GM19023 (cell line): ENCODE results near the gene UQCRC2.
A peak's percentile ranks its signal among the peaks of the same experiment; 100 is the strongest.
"Not testable (repeated sequence)": the region's sequence is repeated elsewhere in the genome, so short reads cannot be mapped to it uniquely, and the experiment has no call there.

Experiments
- ATAC-seq: cut with Tn5 transposase; IDR thresholded peaks from one replicate; pipeline ENCODE4 v1.9.1; 2021; ENCODE audit warnings: mild to moderate bottlenecking, moderate library complexity; ENCODE audit not compliant: unreplicated experiment

The UQCRC2 gene

GRCh38 chr16:21980032-21980431, 26.9 kb downstream of the UQCRC2 start:
- ATAC-seq: no peak

DNA sequence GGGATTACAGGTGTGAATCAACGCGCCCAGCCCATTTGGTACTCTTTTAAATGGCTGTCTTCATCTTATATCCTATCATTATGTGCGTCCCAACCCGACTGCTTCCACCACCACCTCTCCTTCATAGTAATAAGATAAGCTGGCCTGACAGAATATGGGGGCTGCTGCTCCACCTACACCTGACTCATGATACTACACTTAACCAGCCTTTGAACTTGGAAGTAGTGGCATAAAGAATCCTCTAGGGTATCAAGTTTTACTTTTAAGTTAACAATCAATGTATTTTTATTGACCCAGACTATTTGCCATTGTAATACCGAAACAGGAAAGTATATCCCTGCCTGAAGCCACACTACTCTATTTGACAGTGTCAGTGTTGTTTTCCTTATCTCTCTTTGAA, 28.9 kb downstream of the UQCRC2 start:
- ATAC-seq: no peak

DNA sequence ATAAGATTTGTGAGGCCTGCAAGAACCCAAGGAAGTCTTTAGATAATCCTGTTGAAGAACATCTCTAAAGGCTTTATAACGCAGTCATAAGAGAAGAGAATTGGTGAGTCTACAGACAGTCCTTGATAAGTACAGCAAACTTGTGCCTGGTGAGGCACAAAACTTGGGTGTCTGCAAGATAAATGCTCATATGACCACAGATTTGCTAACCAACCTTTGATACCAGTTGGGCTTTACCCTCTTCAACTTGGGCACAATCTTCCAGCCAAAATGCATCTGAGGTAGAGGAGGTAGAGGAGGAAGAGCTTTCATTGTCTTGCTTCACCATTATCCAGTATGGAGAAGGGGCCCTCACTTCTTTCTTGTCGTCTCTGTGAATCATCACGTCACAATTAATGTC, 30.9 kb downstream of the UQCRC2 start:
- no peak for ATAC-seq

GRCh38 chr16:21985524-21985923, 32.4 kb downstream of the UQCRC2 start:
- no peak for ATAC-seq

- no peak for ATAC-seq
Observed at GRCh38 chr16:21986692-21987246, 33.6 kb downstream of the UQCRC2 start.

DNA sequence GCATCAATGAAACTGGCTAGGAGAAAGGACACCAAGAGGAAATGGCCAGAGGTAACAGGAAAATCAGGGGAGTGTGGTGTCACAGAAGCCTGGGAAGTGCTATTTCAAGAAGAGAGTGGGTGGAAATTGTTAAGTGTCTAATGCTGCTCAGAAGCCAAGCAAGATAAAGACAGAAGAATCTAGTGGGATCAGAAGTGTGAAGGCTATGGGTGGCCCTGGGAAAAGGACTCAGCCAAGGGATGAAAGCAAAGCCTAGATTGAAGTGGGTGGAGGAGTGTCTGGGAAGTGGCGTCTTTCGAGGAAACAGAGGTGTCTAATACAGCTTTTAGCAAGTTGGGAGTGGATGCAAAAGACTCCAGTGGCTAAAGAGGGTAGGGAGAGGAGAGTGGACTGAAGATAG, 34.3 kb downstream of the UQCRC2 start:
- no peak for ATAC-seq

DNA sequence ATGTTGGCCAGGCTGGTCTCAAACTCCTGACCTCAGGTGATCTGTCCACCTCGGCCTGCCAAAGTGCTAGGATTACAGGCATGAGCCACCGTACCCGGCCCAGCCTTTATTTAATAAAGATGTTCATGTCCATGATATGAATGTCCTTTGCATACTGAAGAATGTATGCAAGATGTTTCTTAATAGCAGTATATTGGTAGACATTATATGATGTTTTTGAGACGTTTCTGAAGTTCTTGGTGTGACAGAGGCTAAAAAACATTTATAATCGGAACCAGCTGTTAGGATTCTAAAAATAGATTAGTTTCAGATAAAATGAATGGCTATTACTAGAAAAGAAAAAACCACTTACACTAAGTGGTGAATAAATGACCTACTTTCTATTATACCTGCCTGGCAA, 36.0 kb downstream of the UQCRC2 start:
- ATAC-seq: no peak

DNA sequence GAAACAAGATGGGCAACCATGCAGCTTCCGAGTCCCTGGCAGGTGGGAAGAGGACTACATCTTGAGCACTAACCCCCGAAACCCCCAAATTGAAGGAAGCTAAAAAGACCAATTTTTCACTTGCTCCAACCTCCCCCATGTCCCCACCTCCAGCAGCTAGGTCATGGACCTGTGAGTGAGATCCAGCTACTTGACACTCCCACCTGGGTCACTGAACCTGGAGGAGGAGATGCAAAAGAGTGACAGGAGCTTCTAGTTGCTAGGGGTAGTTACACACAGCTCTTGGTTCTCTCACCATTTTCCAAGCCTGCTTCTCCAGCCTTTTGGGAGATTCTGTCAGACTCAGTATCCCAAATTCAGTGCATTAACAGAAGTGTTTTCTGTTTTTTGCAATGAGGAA, 36.6 kb downstream of the UQCRC2 start:
- no peak for ATAC-seq

DNA sequence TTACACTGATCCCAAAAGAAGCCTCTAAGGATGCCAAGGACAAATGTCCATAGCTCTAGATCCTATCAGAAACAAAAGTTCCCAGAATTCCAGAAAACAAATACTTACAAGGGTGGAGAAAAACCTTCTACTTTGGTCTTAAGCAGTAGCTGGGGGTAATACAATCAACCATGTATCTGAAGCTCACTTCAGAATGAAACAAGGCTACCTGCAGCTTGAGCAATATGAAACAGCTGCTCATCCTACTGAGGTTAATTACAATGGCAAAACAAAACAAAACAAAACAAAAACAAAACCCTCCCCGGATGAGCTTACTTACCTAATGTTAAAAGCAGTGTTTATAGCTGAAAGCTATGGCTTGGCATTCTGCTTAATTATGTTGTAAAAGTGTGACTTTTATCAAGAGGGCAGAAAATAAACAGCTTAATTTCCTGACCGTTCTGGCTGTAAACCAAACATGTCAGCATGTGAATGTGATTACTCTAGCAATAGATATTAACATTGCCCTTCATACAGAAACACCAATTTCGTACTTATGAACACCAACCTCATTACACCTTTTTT, 37.3 kb downstream of the UQCRC2 start:
- ATAC-seq: no peak

DNA sequence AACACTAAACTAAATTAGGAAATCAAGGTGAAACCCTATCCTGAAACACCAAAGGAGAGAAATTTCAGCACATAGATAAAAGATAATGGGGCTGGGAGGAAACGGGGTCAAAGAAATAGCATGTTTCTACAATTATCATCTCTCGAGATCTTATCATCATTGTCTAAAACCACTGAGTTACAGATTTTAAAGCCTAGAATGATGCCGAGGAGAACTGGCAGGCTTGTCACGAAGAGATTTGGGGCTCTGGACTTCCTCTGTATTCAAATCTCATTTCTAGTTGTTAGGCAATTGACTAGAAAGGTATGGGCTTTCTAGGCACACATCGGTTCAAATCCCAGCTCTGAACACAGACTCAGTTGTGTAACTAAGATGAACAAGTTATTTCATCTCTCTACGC, 38.5 kb downstream of the UQCRC2 start:
- no peak for ATAC-seq

DNA sequence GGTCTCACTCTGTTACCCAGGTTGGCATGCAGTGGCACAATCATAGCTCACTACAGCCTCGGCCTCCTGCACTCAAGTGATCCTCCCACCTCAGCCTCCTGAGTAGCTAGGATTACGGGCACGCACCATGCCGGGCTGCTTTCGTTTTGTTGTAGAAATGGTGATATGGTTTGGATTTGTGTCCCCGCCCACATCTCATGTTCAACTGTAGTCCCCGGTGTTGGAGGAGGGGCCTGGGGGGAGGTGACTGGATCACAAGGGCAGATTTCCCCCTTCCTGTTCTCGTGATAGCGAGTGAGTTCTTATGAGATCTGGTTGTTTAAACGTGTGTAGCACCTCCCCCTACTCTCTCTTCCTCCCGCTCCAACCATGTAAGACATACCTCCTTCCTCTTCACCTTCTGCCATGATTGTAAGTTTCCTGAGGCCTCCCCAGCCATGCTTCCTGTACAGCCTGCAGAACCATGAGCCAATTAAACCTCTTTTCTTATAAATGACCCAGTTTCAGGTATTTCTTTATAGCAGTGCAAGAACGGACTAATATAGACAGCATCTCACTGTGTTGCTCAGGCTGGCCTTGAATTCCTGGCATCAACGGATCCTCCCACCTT, 41.8 kb downstream of the UQCRC2 start:
- ATAC-seq: no peak

DNA sequence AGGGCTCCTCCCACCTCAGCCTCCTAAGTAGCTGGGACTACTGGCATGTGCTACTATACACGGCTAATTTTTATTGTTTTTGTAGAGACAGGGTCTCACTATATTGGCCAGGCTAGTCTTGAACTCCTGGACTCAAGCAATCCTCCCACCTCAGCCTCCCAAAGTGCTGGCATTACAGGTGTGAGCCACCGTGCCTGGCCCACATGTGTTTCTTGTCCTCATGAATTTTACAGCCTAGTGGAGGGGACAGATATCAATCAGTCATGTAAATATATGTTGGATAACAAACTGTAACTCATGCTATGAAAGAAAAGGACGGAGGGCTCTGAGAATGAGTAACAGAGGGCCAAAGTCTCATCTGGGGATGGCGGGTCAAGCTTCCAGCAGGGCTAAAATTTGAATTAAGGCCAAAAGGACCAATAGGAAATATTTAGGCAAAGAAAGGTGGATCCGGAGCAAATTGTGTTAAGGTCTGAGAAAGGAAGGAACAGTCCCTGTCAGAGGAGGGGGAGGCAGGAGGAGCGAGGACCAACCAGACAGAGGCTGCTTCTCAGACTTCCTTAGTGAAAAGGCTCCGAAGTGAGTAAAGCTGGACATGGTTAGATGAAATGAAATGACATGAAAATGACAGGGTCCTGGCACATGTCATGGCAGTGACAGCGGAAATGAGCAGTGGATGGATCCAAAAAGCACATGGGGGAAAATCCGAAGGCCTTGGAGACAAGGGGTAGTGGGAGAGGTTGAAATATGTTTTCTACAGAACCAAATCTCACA, 43.9 kb downstream of the UQCRC2 start:
- ATAC-seq: no peak

GRCh38 chr16:21997697-21998480, 44.7 kb downstream of the UQCRC2 start:
- no peak for ATAC-seq

DNA sequence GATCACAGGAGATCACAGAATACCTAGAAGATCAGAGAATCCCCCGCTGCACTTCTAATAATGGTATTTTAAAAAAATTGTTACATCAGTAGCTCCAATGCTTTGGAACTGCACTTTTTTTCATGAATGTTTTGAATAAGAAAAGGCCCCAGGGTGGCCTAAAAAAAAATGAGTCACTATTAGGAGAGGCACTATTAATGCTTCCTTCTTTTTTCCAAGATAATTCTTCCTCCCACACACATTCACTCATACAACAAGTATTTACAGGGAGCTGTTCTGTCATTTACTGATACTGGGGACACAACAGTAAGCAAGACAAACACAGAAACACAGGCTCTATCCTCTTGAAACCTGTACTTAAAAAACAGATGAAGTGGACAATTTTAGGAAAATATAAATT, 48.4 kb downstream of the UQCRC2 start:
- no peak for ATAC-seq

DNA sequence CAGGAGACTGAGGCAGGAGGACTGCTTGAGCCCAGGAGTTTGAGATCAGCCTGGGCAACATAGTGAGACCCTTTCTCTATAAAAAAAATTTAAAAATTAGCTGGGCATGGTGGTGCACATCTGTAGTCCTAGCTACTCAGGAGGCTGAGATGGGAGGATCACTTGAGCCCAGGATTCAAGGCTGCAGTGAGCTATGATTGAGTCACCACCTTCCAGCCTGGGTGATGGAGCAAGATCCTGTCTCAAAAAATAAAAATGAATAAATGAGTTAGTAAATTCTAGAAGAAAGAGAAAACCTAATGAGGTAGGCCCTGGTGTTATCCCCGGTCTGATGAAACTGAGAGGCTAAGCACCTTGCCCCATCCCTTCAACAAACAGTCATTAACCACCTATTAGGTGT, 48.9 kb downstream of the UQCRC2 start:
- ATAC-seq: not testable (repeated sequence)

- no peak for ATAC-seq
Observed at GRCh38 chr16:22003195-22003594, 50.0 kb downstream of the UQCRC2 start.

- ATAC-seq: no peak
Observed at GRCh38 chr16:22004341-22004740, 51.2 kb downstream of the UQCRC2 start.

- ATAC-seq: no peak
Observed at GRCh38 chr16:22005746-22006145, 52.6 kb downstream of the UQCRC2 start.

DNA sequence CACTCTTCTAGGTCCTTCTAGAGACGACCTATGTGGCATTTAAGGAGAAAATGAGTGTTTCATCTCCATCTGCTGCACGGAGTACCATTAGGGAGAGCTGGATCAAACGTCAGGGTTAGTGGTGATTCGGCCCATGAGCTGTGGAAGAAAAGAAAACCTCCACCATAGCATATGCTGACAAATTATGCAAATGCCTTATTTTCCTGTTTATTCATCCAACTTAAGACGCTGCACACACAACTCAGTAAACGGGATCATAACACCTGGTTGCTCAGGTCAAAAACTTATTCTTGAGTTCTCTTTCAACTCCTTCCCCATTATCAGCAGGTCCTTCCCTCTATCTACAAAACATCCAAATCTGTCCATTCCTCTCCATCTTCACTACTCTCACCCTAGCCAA, 53.5 kb downstream of the UQCRC2 start:
- no peak for ATAC-seq

DNA sequence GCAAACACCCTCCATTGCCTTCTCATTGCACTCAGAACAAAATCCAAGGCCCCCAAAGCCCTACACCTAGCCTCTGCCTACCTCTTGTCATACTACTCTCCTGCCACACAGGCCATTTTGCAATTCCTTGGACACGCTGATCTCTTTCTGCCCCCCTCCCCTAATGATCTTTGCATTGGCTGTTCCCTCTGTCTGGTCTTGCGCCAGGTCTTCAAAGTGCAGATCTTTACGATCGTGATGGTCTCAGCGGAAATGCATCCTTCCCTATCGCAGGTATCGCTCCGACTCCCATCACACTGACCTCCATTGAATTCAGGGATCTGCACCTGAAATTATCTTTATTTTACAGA, 54.0 kb downstream of the UQCRC2 start:
- no peak for ATAC-seq

GRCh38 chr16:22007509-22008214, 54.5 kb downstream of the UQCRC2 start, which contains the start of gene MOSMO:
Gene MOSMO (plus strand): TSS chr16:22008111. CDS start chr16:22008302, 191 bp downstream.
- ATAC-seq: peak; percentile 67
